Mesenteric fat pad (tissue), 1 donor: Measurements from ENCODE around the gene EGLN3. TPM values are rescaled to one million over a fixed set of nuclear protein-coding genes. Genes with fewer than 3 reads are reported as not detected.
"Not testable (repeated sequence)": the region's sequence is repeated elsewhere in the genome, so short reads cannot be mapped to it uniquely, and the experiment has no call there.

Experiments used
- DNase-seq: peaks from one replicate; pipeline ENCODE4 v3.0.0-alpha.2; 2020; ENCODE audit warnings: low spot score
- total RNA-seq: library from RNA; stranded (reverse); fragmentation: NEBNext Ultra II Directional; extraction: Animal tissue kit (Norgen Biotek cat#: 25700); gene quantifications from one replicate; pipeline ENCODE4 v1.2.1, GENCODE V29; 2021
- donor health status: DM: yes; HTN: yes; CAD: no.

Gene EGLN3
- total RNA-seq, 1 donor from 2014 or later, result 4.7 TPM

GRCh38 chr14:33962466-33962865, 11.6 kb upstream of the EGLN3 start:
- not testable (repeated sequence) for DNase-seq

GRCh38 chr14:33962016-33962415, 11.1 kb upstream of the EGLN3 start:
- no peak for DNase-seq

- DNase-seq, result no peak
Measured at GRCh38 chr14:33959692-33960151, 8.8 kb upstream of the EGLN3 start.

GRCh38 chr14:33958605-33959226, 7.8 kb upstream of the EGLN3 start:
- no peak for DNase-seq

- no peak for DNase-seq
Measured at GRCh38 chr14:33957993-33958392, 7.1 kb upstream of the EGLN3 start.

- no peak for DNase-seq
Measured at GRCh38 chr14:33957299-33957698, 6.4 kb upstream of the EGLN3 start.

- DNase-seq, result no peak
Measured at GRCh38 chr14:33956640-33957039, 5.8 kb upstream of the EGLN3 start.

- no peak for DNase-seq
Measured at GRCh38 chr14:33954016-33954598, 3.2 kb upstream of the EGLN3 start.

GRCh38 chr14:33952541-33952940, 1.7 kb upstream of the EGLN3 start:
- DNase-seq, result no peak

GRCh38 chr14:33951183-33951840, 438 bp upstream of the EGLN3 start:
- no peak for DNase-seq

- no peak for DNase-seq
Measured at GRCh38 chr14:33949411-33949893, 1.4 kb downstream of the EGLN3 start.

GRCh38 chr14:33948869-33949408, 1.9 kb downstream of the EGLN3 start:
- DNase-seq, result no peak

- DNase-seq, result no peak
Measured at GRCh38 chr14:33948145-33948868, 2.6 kb downstream of the EGLN3 start.

- DNase-seq, result no peak
Measured at GRCh38 chr14:33946679-33947476, 4.0 kb downstream of the EGLN3 start.

- DNase-seq, result no peak
Measured at GRCh38 chr14:33945210-33946088, 5.4 kb downstream of the EGLN3 start.

GRCh38 chr14:33943096-33943883, 7.6 kb downstream of the EGLN3 start:
- no peak for DNase-seq

- no peak for DNase-seq
Measured at GRCh38 chr14:33941718-33942117, 9.2 kb downstream of the EGLN3 start.

- DNase-seq, result no peak
Measured at GRCh38 chr14:33940561-33941011, 10.3 kb downstream of the EGLN3 start.
